Neural progenitor cell (in vitro differentiated cells): ENCODE data around the gene ABHD6.

Source experiments
- CTCF ChIP-seq: fragments of 200-600 bp; sonication (generic); IDR thresholded peaks from 2 replicates; pipeline ENCODE4 v1.5.1; 2017; ENCODE audit warnings: antibody characterized with exemption, mild to moderate bottlenecking
- EZH2 ChIP-seq: fragments of 200-600 bp; sonication (generic); IDR thresholded peaks from 2 replicates; pipeline ENCODE4 v1.6.1; 2017; ENCODE audit warnings: antibody characterized with exemption, mild to moderate bottlenecking, moderate library complexity
- EZH2phosphoT487 ChIP-seq: fragments of 200-600 bp; sonication (generic); IDR thresholded peaks from 2 replicates; pipeline ENCODE4 v1.6.1; 2017; ENCODE audit warnings: antibody characterized with exemption

- no peak for TF ChIP-seq CTCF
- TF ChIP-seq EZH2 = no peak
- TF ChIP-seq EZH2phosphoT487 = no peak
Measured at GRCh38 chr3:58323529-58324390, 86.2 kb downstream of the ABHD6 start.
